Ramos (cell line): Measurements from ENCODE around the gene HNRNPAB.
"Not testable (repeated sequence)": the region's sequence is repeated elsewhere in the genome, so short reads cannot be mapped to it uniquely, and the experiment has no call there.

Experiments
- in situ Hi-C: fragments of 300-500 bp; cut with MboI; formaldehyde crosslinking; loops from one replicate; pipeline ENCODE4 v1.14.3; 2022; ENCODE audit warnings: low sequenced_read_pairs; ENCODE audit not compliant: unreplicated experiment

HNRNPAB gene

GRCh38 chr5:178228609-178229008 lies 24.3 kb downstream of the HNRNPAB start:
- in situ Hi-C loops = no loop called here

GRCh38 chr5:178229111-178229510 lies 24.8 kb downstream of the HNRNPAB start:
- in situ Hi-C loops = not testable (repeated sequence)

DNA sequence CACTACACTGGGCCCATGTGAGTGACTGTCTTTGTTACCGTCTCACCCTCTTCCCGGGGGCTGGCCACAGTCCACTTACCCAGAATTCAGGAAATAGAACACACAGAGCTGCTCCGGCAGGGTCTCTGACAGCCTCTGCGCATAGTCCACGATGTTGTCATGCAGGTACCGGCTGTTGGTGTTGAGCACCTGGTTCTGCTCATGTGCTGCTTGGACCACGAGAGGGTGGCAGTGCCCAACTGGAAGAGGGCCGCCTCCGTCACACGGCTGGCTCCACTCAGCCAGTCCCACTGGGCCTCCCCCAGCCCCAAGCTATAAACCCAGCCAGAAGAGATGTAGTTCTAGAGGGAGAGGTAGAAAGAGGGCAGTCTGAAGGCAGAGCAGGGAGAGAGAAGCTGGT lies 25.5 kb downstream of the HNRNPAB start:
- in situ Hi-C loops = no loop called here

- in situ Hi-C loops = no loop called here
Measured at GRCh38 chr5:178230879-178231538, 26.7 kb downstream of the HNRNPAB start.

DNA sequence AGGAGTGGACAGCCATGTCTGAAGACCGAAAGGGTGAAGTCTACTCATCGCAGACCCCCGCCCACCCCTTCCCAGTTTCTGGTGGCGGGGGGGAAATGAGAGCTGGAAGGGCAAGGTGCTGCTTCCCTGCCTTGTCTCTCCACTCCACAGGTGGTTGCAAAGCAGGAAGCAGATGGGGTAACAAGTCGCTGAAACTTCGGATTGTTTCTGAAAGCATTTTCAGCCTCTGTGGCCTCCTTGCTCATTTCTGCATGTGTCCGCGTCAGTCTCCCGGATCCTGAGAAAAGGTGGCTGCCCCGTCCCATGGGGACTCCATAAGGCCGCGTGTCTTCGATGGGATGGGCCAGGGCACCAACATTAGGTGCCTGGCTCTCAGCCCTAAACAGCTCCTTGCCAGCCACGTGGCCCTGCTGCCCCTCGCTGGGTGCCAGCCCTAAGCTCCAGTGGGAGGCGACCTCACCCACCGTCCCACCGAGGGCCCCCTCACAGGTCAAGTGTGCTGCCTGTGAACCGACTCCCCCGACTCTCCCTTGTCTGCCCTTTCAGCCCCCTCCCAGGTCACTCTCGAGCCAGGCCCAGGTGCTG lies 27.3 kb downstream of the HNRNPAB start:
- in situ Hi-C loops = no loop called here

DNA sequence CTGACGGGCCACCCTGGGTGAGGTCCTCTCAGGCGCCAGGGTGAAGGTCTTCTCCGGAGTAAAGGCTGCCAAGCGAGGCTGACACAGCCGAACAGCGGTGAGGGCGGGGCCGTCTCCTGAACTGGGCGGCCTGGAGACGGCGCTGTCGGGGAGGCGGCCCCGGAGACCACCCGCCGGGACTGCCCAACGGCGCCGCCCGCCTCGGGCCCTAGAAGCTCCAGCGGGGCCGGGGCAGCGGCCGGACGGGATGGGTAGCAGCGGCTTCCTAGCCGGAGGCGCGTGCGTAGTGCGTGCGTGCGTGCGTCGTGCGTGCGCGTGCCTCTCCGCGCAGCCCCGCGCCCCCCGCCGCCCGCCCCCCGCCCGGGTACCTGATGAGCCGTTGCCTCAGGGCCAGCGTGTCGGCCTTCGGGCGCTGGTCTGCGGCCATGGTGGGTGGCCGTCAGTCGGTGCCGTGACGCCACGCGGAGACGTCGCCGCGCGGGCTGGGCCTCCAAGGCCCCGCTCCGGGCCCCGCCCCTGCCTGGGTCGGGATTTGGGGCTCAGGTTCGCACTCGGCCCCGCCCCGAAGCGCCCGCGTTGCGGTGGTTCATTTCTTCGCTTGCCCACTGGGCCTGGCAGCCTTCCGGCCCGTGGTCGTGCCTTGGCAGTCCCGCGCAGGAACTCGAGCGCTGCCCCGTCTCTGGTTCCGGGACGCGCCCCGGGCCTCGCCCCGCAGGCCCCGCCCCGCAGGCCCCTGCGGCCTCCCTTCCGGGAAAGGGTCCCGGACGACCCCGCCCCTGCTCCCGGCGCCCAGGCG lies 28.0 kb downstream of the HNRNPAB start, which contains the start of gene PHYKPL:
Gene PHYKPL (minus strand): TSS at position 679 of the 796 bp plus-strand sequence. CDS start 252 bp downstream, at position 427.
- in situ Hi-C loops = no loop called here

DNA sequence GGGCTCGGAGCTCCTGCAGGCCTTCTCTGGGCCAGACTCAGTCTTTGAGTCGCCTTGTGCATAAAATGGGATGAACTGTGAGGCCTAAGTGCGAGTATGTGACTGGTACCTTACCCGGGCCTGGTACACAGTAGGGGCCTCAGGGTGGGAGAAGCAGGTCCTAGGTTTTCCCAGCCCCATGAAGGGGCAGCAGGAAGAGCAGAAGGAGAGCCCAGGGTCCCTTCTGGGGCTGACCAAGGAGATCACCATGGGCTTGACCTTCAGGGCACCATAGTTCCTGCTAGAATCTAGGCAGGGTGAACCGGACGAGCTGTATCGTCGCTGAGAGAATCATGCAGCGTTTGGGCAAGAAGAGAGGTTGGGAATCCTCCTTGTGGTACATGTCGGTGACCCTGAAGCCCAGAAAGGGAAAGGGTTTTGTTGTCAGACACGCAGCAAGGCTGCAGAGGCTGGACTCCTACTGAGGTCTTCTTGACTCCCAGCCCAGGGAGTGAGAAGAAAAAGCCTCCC lies 28.6 kb downstream of the HNRNPAB start:
- in situ Hi-C loops = no loop called here

GRCh38 chr5:178234121-178234749 lies 29.9 kb downstream of the HNRNPAB start:
- in situ Hi-C loops = no loop called here

DNA sequence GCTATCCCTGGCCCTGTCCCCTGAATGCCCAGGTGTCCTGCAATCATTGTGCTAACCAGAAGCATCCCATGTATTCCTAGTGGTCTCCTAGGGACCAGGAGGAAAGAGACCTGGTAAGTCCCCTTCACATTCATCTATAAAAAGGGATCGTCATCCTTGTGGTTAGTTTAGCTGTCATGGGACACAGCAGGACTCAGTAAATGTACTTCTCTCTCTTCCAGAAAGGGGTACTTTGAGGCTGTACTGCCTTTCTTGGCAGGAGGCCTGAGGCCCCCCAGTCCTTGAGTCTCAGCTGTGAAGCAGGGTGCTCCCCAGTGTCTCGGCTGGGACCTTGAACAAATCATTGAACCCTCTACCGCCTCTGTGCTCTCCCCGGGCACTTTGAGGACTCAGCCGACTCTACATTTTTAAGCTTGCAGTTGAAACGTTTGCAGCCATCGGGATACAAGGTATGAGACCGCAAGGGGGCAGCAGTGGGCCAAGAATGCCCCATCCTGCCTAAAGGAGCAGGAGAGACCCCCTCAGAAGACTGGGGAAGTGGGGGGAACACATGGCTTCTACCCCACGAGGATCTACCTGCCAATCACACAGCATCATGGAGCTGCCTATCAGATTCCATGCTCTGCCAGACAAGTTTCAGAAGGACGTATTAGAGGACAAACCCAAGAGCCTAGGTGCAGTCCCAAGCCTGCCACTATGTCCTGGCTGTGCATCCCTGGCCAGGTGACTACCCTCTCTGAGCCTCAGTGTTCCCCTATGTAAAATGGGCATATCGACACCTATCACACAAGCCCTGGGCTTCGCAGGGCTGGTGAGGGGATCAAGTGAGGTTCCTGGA lies 30.6 kb downstream of the HNRNPAB start:
- in situ Hi-C loops = no loop called here

- in situ Hi-C loops = no loop called here
Measured at GRCh38 chr5:178235588-178235974, 31.2 kb downstream of the HNRNPAB start.

- in situ Hi-C loops = no loop called here
Measured at GRCh38 chr5:178236126-178236525, 31.8 kb downstream of the HNRNPAB start.

DNA sequence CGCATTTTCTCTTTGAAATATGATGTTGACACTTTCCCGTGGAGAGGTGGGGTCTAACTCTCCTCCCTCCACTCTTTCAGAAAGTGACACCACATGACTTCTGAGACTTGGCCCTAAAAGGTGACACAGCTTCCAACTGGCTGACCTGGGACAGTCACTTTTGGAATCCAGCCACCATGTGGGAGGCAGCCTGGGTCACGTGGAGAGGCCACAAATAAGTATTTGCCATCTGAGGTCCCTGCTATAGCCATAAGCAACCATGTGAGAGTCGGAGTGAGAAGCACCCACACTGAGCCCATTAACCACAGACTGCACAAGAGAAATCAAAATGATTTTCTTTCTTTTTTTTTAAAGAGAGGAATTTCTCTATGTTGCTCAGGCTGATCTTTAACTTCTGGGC lies 32.3 kb downstream of the HNRNPAB start:
- in situ Hi-C loops = no loop called here

- in situ Hi-C loops = no loop called here
Measured at GRCh38 chr5:178237431-178238312, 33.3 kb downstream of the HNRNPAB start.

- in situ Hi-C loops = no loop called here
Measured at GRCh38 chr5:178238313-178238635, 33.9 kb downstream of the HNRNPAB start.

- in situ Hi-C loops = no loop called here
Measured at GRCh38 chr5:178238711-178239592, 34.6 kb downstream of the HNRNPAB start.

DNA sequence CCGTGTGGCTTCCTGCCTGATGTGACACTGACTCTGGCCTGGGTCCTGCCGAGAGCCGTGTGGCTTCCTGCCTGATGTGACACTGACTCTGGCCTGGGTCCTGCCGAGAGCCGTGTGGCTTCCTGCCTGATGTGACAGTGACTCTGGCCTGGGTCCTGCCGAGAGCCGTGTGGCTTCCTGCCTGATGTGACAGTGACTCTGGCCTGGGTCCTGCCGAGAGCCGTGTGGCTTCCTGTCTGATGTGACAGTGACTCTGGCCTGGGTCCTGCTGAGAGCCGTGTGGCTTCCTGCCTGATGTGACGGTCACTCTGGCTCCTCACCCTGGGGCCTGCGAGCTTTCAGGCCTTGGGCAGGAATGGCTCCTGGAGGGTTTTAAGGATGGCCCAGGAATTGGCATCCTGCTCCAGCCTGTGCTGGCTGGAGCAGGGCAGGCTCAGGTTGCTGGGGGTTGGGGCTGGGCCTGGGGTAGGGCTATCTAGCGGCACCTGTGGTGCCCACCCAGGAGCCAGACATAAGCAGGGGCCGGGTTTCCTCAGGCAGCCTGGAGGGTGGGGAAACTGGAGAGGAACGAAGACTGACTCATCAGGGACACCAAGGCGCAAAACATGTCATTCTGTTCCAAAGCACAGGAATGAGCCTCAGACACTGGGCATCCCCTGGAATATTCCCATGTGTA lies 35.4 kb downstream of the HNRNPAB start:
- in situ Hi-C loops = not testable (repeated sequence)

- in situ Hi-C loops = no loop called here
Measured at GRCh38 chr5:178240341-178240741, 36.0 kb downstream of the HNRNPAB start.
